ENCODE measurements around the gene RXYLT1. TPM values are rescaled to one million over a fixed set of nuclear protein-coding genes. Genes with fewer than 3 reads are reported as not detected.

The RXYLT1 gene
- total and polyA plus RNA-seq, 2 of the 8 experiments (the other 6 are each of a cell fraction or from before 2014, with no cell fraction given) = 3.8 to 10.9 TPM

- no peak overlapping the region for H3K9ac ChIP-seq (replicated peaks in 1 of 4; ENCODE audit: extremely low read depth in 1 of 4, low read depth in 3 of 4, low read length in 3 of 4)
- no peak for TF ChIP-seq KDM4A (IDR thresholded peaks at IDR 0.05; ENCODE audit: low read depth, low read length, severe bottlenecking)
- TF ChIP-seq ZNF274 (IDR thresholded peaks at IDR 0.05; ENCODE audit: borderline replicate concordance, extremely low read depth, low read length) = no peak
- no peak for TF ChIP-seq TBP (IDR thresholded peaks at IDR 0.05; ENCODE audit: low read depth, low read length)
- TF ChIP-seq SUZ12 (IDR thresholded peaks at IDR 0.05; ENCODE audit: low read length) = no peak
- no peak for TF ChIP-seq TAF1 (IDR thresholded peaks at IDR 0.05; ENCODE audit: low read depth, low read length)
- TF ChIP-seq POLR2A (IDR thresholded peaks at IDR 0.05; ENCODE audit: control extremely low read depth in 1 of 2, low read depth in 2 of 2, low read length in 2 of 2) = no peak
- TF ChIP-seq TAF7 (optimal IDR thresholded peaks at IDR 0.05; ENCODE audit: borderline replicate concordance, low read depth, low read length) = no peak
- TF ChIP-seq EZH2 (IDR thresholded peaks at IDR 0.05; ENCODE audit: low read depth, low read length, severe bottlenecking) = no peak
- TF ChIP-seq SIRT6 (IDR thresholded peaks at IDR 0.05; ENCODE audit: low read length) = no peak
- TF ChIP-seq RAD21 (IDR thresholded peaks at IDR 0.05 in 1 of 2, conservative IDR thresholded peaks at IDR 0.05 in 1 of 2; ENCODE audit: low read depth in 2 of 2, low read length in 2 of 2) = no peak
- no peak for TF ChIP-seq YY1 (IDR thresholded peaks at IDR 0.05; ENCODE audit: low read depth, low read length)
- no peak for TF ChIP-seq ASH2L (IDR thresholded peaks at IDR 0.05; ENCODE audit: low read length)
- TF ChIP-seq JUN (IDR thresholded peaks at IDR 0.05; ENCODE audit: low read depth, low read length) = no peak
- no peak for TF ChIP-seq KDM5A (IDR thresholded peaks at IDR 0.05; ENCODE audit: low read length)
- no peak for TF ChIP-seq HDAC6 (IDR thresholded peaks at IDR 0.05; ENCODE audit: low read depth, low read length)
- TF ChIP-seq CBX5 (IDR thresholded peaks at IDR 0.05; ENCODE audit: low read depth, low read length) = no peak
Measured at GRCh38 chr12:63820427-63820826, 40.7 kb downstream of the RXYLT1 start.

More at GRCh38 chr12:63820427-63820826, 40.7 kb downstream of the RXYLT1 start:
- no peaks in the 10 kb centered on the region for H3K27me3 ChIP-seq (replicated peaks in 1 of 4; ENCODE audit: control insufficient read depth in 3 of 4, extremely low read depth in 1 of 4, insufficient read depth in 3 of 4, low read length in 3 of 4)
- WGBS, 2 experiments (ENCODE audit: extremely low coverage in 1 of 2, insufficient coverage in 1 of 2, insufficient read length in 1 of 2, insufficient replicate concordance in 2 of 2, low coverage in 1 of 2, low lambda C conversion rate in 2 of 2, missing lambda C conversion rate in 1 of 2) = 82% methylated on average over 1 of the region's 1 CpG; no CpG with 5 or more reads in 1 of the 2 experiments
- H2AK5ac ChIP-seq (ENCODE audit: low read depth, low read length) = no peak overlapping the region
- no peak overlapping the region for H3K14ac ChIP-seq (ENCODE audit: insufficient read length)
- no peaks in the 10 kb centered on the region for H3K79me1 ChIP-seq (ENCODE audit: low read depth, low read length)
- H3K23ac ChIP-seq (ENCODE audit: insufficient read length) = no peak overlapping the region
- FAIRE-seq (no peak), DNase-seq (ENCODE audit: low read depth in 1 of 2, low spot score in 2 of 2) (no peak)
- no peak overlapping the region for H3K56ac ChIP-seq (replicated peaks; ENCODE audit: insufficient read length, low read depth, low read length)
- H2AFZ ChIP-seq (ENCODE audit: low read length) = no peak overlapping the region
- no peak overlapping the region for H3K4me3 ChIP-seq (ENCODE audit: extremely low read depth in 1 of 4, insufficient read depth in 2 of 4, low read depth in 3 of 4, low read length in 4 of 4)
- H3K27ac ChIP-seq (ENCODE audit: low read depth, low read length) = no peak overlapping the region
- H2BK12ac ChIP-seq (ENCODE audit: low read depth, low read length) = no peak overlapping the region
- no peak overlapping the region for H2BK20ac ChIP-seq (ENCODE audit: low read length)
- no peak overlapping the region for H3K4me2 ChIP-seq (ENCODE audit: insufficient read depth in 1 of 2, low read depth in 2 of 2, low read length in 2 of 2)
- no peaks in the 10 kb centered on the region for H4K20me1 ChIP-seq (replicated peaks in 1 of 2; ENCODE audit: control insufficient read depth in 1 of 2, insufficient read depth in 2 of 2, low read length in 2 of 2)
- ChIA-PET POLR2A (ENCODE audit: partially characterized antibody) (no interaction called here), CTCF (ENCODE audit: partially characterized antibody) (interaction anchor here (0.6 kb wide), 1 partner anchor 590 kb away, joined by 3 read pairs; no protein-coding TSS in a partner anchor)
- H4K5ac ChIP-seq (ENCODE audit: insufficient read length, low read depth, low read length) = no peak overlapping the region
- no peaks in the 10 kb centered on the region for H3K4me1 ChIP-seq (replicated peaks in 1 of 4; ENCODE audit: control insufficient read depth in 3 of 4, insufficient read depth in 4 of 4, low read length in 3 of 4)
- no peak overlapping the region for H3K4ac ChIP-seq (replicated peaks; ENCODE audit: insufficient read length, low read depth, low read length)
- no peaks in the 10 kb centered on the region for H3K36me3 ChIP-seq (ENCODE audit: control insufficient read depth in 2 of 4, insufficient read depth in 4 of 4, low read length in 3 of 4)
- no peaks in the 10 kb centered on the region; the same call in 1 of the 2 replicates for H3K23me2 ChIP-seq (ENCODE audit: low read depth, low read length)
- H3K9me3 ChIP-seq (ENCODE audit: insufficient read depth in 2 of 2, low read depth in 1 of 2, low read length in 1 of 2) = no peaks in the 10 kb centered on the region
- H2BK15ac ChIP-seq (ENCODE audit: low read length) = no peak overlapping the region
- no peak overlapping the region for H2BK5ac ChIP-seq (ENCODE audit: low read depth, low read length)
- H4K8ac ChIP-seq (ENCODE audit: extremely low read depth, insufficient read depth, low read length) = no peak overlapping the region
- H3K79me2 ChIP-seq (ENCODE audit: control insufficient read depth in 1 of 2, insufficient read depth in 2 of 2, low read length in 2 of 2) = no peaks in the 10 kb centered on the region
- no peak overlapping the region for H3K18ac ChIP-seq (ENCODE audit: extremely low read depth, low read length)
- H2BK120ac ChIP-seq (replicated peaks; ENCODE audit: low read depth, low read length) = no peak overlapping the region
- no peak overlapping the region for H4K91ac ChIP-seq (replicated peaks; ENCODE audit: insufficient read length, low read length)
